ENCODE measurements around the gene TCOF1.

Gene TCOF1

DNA sequence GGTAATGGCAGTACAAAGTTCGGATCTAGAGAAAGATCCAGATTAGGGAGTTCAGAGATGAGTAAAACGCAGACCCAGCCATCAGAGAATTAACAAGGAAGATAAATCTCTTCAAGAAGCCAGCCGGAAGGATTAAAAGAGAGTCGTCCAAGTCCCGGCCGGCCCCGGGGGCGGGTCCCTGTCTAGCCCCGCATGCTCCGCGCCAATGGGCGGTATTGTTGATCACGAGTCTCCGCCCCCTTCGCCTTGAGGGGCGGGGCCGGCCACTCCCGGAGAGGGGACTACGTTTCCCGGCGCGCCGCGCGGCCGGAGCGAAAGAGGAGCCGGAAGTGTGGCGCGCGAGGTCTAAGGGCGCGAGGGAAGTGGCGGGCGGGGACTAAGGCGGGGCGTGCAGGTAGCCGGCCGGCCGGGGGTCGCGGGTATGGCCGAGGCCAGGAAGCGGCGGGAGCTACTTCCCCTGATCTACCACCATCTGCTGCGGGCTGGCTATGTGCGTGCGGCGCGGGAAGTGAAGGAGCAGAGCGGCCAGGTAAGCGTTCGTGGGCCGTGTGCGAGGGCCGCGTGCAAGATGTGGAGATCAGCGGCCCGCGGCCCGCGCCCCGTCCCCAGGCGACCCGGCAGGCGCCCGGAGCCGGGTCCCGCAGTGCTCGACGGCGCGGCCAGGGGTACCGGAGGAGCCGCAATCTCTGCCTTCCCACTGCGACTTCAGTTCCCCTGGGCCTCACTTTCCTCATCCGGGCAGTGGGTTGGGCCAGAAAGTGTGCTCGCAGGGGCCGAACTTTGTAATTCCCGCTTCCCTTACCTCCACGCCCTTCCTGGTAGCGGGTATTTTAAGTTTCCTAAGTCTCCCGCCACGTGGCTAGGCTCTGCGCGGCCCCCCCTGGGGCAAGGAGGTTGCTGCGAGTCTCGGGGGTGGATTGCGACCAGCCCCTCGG lies at the start of gene TCOF1:
TSS of gene TCOF1 (plus strand) at position 372 of the 935 bp plus-strand sequence. CDS start at position 422, 50 bp downstream.
- no peak for TF ChIP-seq CTCF (conservative IDR thresholded peaks at IDR 0.05; ENCODE audit: low read depth)
- ChIA-PET CTCF (interaction anchor here (0.7 to 2.4 kb wide), 2 partner anchors 8 to 22 kb away, joined by 4 to 7 read pairs; no protein-coding TSS in a partner anchor), POLR2A (ENCODE audit: low non-redundant PET) (no interaction called here)
- peak within 1 kb of the TSS; percentile 79 for H3K27ac ChIP-seq
- peak; percentile 98 for DNase-seq (ENCODE audit: low spot score)

DNA sequence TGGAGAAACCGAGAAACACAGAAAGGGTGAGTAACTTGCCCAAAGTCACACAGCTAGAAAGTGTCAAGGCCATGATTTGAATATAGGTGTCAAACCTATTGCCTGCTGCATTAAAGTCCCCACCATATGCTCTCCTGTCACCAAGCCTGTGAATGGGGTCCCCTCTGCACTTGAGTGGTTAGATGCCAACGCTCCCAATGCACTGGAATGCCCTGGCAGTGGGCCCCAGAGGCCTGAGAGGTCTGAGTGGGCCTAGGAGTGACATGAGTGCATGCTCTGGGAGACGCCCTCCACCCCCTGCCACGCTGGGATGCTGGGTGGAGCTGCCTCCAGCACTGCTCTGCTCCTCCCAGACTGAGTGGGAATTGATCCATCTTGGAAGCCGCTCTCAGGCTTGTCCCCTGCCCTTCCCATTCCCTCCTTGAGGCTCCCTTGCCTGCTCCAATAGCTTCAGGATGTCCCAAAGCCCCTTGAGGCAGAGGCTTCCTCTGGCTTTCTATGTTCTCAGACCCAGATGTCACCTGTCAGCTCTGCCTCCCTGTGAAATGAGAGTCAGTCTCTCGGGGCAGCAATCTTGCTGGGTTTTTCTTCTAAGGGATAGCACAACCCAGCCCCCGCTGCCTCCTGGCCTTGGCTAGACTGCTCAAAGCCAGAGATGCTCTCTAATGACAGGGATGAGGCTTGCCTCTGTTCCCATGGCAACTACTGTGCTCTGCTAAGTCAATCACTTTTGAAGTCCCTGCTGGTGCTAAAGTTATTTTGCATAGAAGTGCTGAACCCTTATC lies 48.2 kb upstream of the TCOF1 start:
- CTCF ChIA-PET: interaction anchor here (0.7 kb wide), 1 partner anchor 1153 kb away, joined by 3 read pairs; no protein-coding TSS in a partner anchor
- POLR2A ChIA-PET (ENCODE audit: low non-redundant PET): no interaction called here

DNA sequence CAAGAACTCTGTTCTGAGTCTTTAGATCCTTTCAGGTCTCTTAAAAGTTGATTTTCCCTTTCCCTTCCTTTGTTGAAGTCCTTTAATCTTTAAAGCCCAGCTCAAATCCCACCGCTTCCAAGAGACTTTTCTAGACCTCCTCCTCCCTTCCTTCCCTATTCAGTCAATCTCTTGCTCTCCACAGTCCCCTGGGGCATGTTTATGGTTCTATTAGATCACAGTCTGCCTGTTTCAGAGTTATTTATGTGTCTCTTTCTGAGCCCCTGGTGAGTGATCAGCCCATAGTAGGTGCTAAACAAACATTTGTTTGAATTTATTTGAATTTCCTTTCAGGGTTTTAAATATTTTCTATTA lies 47.6 kb upstream of the TCOF1 start:
- H3K27ac ChIP-seq: no peak overlapping the region
- no peak for DNase-seq (ENCODE audit: low spot score)
- ChIA-PET CTCF (no interaction called here), POLR2A (ENCODE audit: low non-redundant PET) (no interaction called here)
- no peak for TF ChIP-seq CTCF (conservative IDR thresholded peaks at IDR 0.05; ENCODE audit: low read depth)

More for the DNA sequence above, 48.2 kb upstream of the TCOF1 start:
- no peak overlapping the region for H3K27ac ChIP-seq
- TF ChIP-seq CTCF (conservative IDR thresholded peaks at IDR 0.05; ENCODE audit: low read depth): no peak
- no peak for DNase-seq (ENCODE audit: low spot score)

DNA sequence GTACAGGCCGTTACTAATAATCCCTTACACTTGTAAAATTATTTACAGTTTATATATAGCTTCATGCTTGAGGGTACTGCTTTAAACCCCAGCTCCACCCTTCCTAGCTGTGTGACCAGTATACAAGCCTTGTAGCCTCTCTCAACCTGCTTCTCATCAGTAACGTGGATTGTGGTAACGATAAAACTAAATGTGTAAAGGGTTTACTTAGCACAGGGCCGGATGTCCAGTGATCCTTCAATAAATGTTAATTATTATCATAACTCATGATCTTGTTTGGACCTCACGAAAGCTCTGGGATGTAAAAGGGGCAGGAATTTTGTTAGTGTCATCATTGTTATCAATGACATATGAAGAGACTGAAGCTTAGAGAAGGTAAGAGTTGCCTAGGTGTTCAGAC lies 47.3 kb upstream of the TCOF1 start:
- POLR2A ChIA-PET (ENCODE audit: low non-redundant PET): no interaction called here
- CTCF ChIA-PET: interaction anchor here (0.6 kb wide), 1 partner anchor 16 kb away, joined by 4 read pairs; no protein-coding TSS in a partner anchor

DNA sequence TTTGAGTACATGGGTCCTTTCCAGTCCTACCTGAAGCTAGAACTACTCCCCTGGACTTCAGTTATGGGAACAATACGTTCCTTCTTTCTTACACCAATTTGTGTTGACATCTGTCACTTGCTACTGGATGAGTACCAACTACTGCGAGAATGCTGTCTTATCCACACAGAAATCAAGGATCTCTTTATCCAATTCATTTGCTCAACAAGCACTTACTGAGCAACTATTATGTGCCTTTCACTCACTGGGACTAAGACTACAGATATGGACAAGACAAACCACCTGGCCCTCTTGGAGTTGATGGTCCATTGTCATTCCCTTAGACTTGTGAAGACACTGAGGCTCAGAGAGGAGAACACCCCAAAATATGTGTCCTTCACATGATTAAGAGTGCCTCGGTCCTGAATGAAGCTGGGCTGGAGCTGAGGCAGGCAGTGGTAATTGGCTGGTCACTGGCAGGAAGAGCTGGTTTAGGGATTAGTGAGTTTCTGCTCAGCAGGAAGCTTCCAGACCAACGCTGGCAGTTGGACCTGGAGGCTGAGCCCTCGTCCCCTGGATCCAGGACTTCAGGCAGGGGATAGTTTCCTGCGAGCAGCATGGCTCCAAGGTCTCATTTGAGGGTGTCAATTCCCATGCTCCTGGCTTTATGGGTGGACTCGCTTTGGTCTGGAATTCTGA lies 46.3 kb upstream of the TCOF1 start:
- no peak overlapping the region for H3K27ac ChIP-seq
- DNase-seq (ENCODE audit: low spot score): no peak
- TF ChIP-seq CTCF (conservative IDR thresholded peaks at IDR 0.05; ENCODE audit: low read depth): no peak
- ChIA-PET POLR2A (ENCODE audit: low non-redundant PET) (no interaction called here), CTCF (interaction anchor here (0.6 to 0.7 kb wide), 2 partner anchors 11 to 17 kb away, joined by 4 to 8 read pairs; no protein-coding TSS in a partner anchor)

More for the DNA sequence above, 47.3 kb upstream of the TCOF1 start:
- DNase-seq (ENCODE audit: low spot score): no peak
- TF ChIP-seq CTCF (conservative IDR thresholded peaks at IDR 0.05; ENCODE audit: low read depth): no peak
- H3K27ac ChIP-seq: no peak overlapping the region

DNA sequence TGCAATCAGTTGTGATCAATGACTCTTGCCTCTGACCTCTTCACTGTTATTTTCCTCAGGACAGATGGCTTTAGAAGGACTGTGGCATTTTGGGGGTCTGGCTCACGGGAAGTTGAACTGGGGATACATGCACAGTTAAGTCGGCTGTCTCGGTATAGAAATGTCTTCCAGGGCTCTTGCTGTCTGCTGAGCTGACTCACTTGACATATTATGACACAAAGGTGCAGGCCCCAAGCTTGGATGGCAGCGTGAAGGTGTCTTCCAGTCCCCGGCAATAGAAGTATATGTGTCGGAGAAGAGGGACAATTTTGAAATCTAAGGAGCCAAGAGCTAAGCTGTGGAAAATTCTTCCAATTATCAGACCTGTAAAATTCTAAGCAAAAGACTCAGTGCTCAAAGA lies 45.0 kb upstream of the TCOF1 start:
- no peak for TF ChIP-seq CTCF (conservative IDR thresholded peaks at IDR 0.05; ENCODE audit: low read depth)
- DNase-seq (ENCODE audit: low spot score): no peak
- POLR2A ChIA-PET (ENCODE audit: low non-redundant PET): no interaction called here
- CTCF ChIA-PET: interaction anchor here (0.6 to 1.0 kb wide), 2 partner anchors 35 to 44 kb away, joined by 3 read pairs; no protein-coding TSS in a partner anchor
- no peak overlapping the region for H3K27ac ChIP-seq
